HG03439 (cell line): Measurements from ENCODE around the gene TSHZ2.
"Not testable (repeated sequence)": the region's sequence is repeated elsewhere in the genome, so short reads cannot be mapped to it uniquely, and the experiment has no call there.

Experiments used
- ATAC-seq: cut with Tn5 transposase; IDR thresholded peaks from one replicate; pipeline ENCODE4 v1.9.1; 2021; ENCODE audit warnings: mild to moderate bottlenecking, moderate library complexity; ENCODE audit not compliant: unreplicated experiment

Gene TSHZ2

GRCh38 chr20:53365076-53365475 is 392.9 kb downstream of the TSHZ2 start:
- no peak for ATAC-seq

GRCh38 chr20:53365539-53366075 is 393.4 kb downstream of the TSHZ2 start:
- no peak for ATAC-seq

- not testable (repeated sequence) for ATAC-seq
Observed at GRCh38 chr20:53366928-53367327, 394.8 kb downstream of the TSHZ2 start.

- ATAC-seq, result no peak
Observed at GRCh38 chr20:53369871-53370270, 397.7 kb downstream of the TSHZ2 start.

- ATAC-seq, result no peak
Observed at GRCh38 chr20:53370345-53370961, 398.3 kb downstream of the TSHZ2 start.

GRCh38 chr20:53371216-53371615 is 399.1 kb downstream of the TSHZ2 start:
- ATAC-seq, result no peak

GRCh38 chr20:53376021-53376420 is 403.9 kb downstream of the TSHZ2 start:
- ATAC-seq, result no peak

GRCh38 chr20:53379014-53379832 is 407.1 kb downstream of the TSHZ2 start:
- ATAC-seq, result no peak

GRCh38 chr20:53379833-53380120 is 407.6 kb downstream of the TSHZ2 start:
- no peak for ATAC-seq

GRCh38 chr20:53381568-53382262 is 409.6 kb downstream of the TSHZ2 start:
- ATAC-seq, result no peak

GRCh38 chr20:53382263-53382844 is 410.2 kb downstream of the TSHZ2 start:
- no peak for ATAC-seq

- no peak for ATAC-seq
Observed at GRCh38 chr20:53383916-53384315, 411.8 kb downstream of the TSHZ2 start.

- no peak for ATAC-seq
Observed at GRCh38 chr20:53384392-53384791, 412.2 kb downstream of the TSHZ2 start.

- ATAC-seq, result no peak
Observed at GRCh38 chr20:53385941-53386767, 414.0 kb downstream of the TSHZ2 start.

- ATAC-seq, result no peak
Observed at GRCh38 chr20:53387983-53388675, 416.0 kb downstream of the TSHZ2 start.

GRCh38 chr20:53389516-53390300 is 417.6 kb downstream of the TSHZ2 start:
- no peak for ATAC-seq

- no peak for ATAC-seq
Observed at GRCh38 chr20:53390770-53391169, 418.6 kb downstream of the TSHZ2 start.

- ATAC-seq, result no peak
Observed at GRCh38 chr20:53394433-53394832, 422.3 kb downstream of the TSHZ2 start.
